Upper lobe of right lung (tissue), 1 donor: ENCODE results near the gene MRPL28. TPM values are rescaled to one million over a fixed set of nuclear protein-coding genes. Genes with fewer than 3 reads are reported as not detected.
"Not testable (repeated sequence)": the region's sequence is repeated elsewhere in the genome, so short reads cannot be mapped to it uniquely, and the experiment has no call there.

ENCODE experiments used
- ATAC-seq: fragments of 200-7000 bp; cut with Tn5 transposase; one replicate; pipeline ENCODE4 v1.9.1; 2020; ENCODE audit warnings: mild to moderate bottlenecking, moderate library complexity
- DNase-seq: peaks from one replicate; pipeline ENCODE4 v3.0.0-alpha.2; 2020
- H3K27ac ChIP-seq: fragments of 200-600 bp; one replicate; pipeline ENCODE4 v1.8.0; 2022
- H3K27me3 ChIP-seq: fragments of 200-600 bp; one replicate; pipeline ENCODE4 v1.8.0; 2022; ENCODE audit warnings: mild to moderate bottlenecking
- H3K36me3 ChIP-seq: fragments of 200-600 bp; one replicate; pipeline ENCODE4 v1.8.0; 2022
- H3K4me1 ChIP-seq: fragments of 200-600 bp; one replicate; pipeline ENCODE4 v1.8.0; 2022
- H3K4me3 ChIP-seq: fragments of 200-600 bp; one replicate; pipeline ENCODE4 v1.8.0; 2022; ENCODE audit warnings: mild to moderate bottlenecking
- H3K9me3 ChIP-seq: fragments of 200-600 bp; one replicate; pipeline ENCODE4 v1.8.0; 2022
- CTCF ChIP-seq: fragments of 200-600 bp; IDR thresholded peaks from one replicate; pipeline ENCODE4 v1.8.0; 2022; ENCODE audit warnings: antibody characterized with exemption
- intact Hi-C: fragments of 100-400 bp; cut with DNase I; formaldehyde crosslinking; loops from one replicate; pipeline ENCODE4 v1.11.0; 2022
- total RNA-seq: library from RNA; stranded (reverse); fragmentation: NEBNext Ultra II Directional; extraction: Animal tissue kit (Norgen Biotek cat#: 25700); gene quantifications from one replicate; pipeline ENCODE4 v1.2.1, GENCODE V29; 2021
- donor health status: DM: no; HTN: yes; CAD: no; lungs with severe emphysema.

The MRPL28 gene
- total RNA-seq, 1 donor from 2014 or later = 39.0 TPM

DNA sequence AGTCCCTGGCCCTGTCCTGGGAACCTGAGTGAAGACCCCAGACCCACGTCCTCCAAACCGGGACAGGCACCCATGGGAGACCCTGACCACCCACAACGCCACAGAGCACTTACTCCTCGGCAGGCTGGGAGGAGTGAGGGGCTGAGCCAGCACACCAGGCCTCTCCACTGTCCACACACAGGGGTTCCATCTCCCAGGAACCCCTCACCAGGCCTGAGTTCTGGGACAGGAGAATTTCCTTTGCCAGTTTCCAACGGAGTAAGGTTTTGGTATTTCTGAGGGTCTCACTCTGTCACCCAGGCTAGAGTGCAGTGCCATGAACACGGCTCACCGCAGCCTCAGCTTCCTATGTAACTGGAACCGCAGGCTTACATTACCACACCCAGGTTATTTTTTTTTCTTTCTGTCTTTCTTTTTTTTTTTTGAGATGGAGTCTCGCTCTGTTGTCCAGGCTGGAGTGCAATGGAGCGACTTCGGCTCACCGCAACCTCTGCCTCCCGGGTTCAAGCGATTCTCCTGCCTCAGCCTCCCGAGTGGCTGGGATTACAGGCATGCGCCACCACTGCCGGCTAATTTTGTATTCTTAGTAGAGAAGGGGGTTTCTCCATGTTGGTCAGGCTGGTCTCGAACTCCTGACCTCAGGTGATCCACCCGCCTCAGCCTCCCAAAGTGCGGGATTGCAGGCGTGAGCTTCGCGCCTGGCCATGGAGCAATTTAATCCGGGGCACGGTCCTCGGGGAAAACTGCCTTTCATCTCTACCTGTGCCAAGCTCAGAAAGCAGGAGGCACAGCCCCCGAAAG lies 9.8 kb upstream of the MRPL28 start:
- Histone ChIP-seq H3K27me3 (no peaks in the 10 kb centered on the region), H3K36me3 (peaks cover 22% of the 10 kb centered on the region), H3K27ac (peak overlapping the region; percentile 58), H3K9me3 (no peaks in the 10 kb centered on the region), H3K4me3 (peak overlapping the region; percentile 93), H3K4me1 (peaks cover 29% of the 10 kb centered on the region)
- ATAC-seq (no peak), DNase-seq (no peak)
- intact Hi-C loops = no loop called here
- no peak for TF ChIP-seq CTCF

- Histone ChIP-seq H3K4me3 (no peak overlapping the region), H3K9me3 (no peaks in the 10 kb centered on the region), H3K36me3 (peaks cover 30% of the 10 kb centered on the region), H3K27me3 (no peaks in the 10 kb centered on the region), H3K27ac (peak overlapping the region; percentile 58), H3K4me1 (peaks cover 29% of the 10 kb centered on the region)
- ATAC-seq = peak; percentile 77
- intact Hi-C loops = no loop called here
- TF ChIP-seq CTCF = no peak
- DNase-seq = peak; percentile 93
Measured at GRCh38 chr16:379183-379960, 9.0 kb upstream of the MRPL28 start.

GRCh38 chr16:378821-379182 lies 8.5 kb upstream of the MRPL28 start:
- TF ChIP-seq CTCF = no peak
- no peak for ATAC-seq
- DNase-seq = no peak
- peak overlapping the region; percentile 58 for H3K27ac ChIP-seq
- H3K36me3 ChIP-seq = peaks cover 34% of the 10 kb centered on the region
- peaks cover 29% of the 10 kb centered on the region for H3K4me1 ChIP-seq
- H3K4me3 ChIP-seq = no peak overlapping the region
- intact Hi-C loops = no loop called here
- H3K27me3 ChIP-seq = no peaks in the 10 kb centered on the region
- no peaks in the 10 kb centered on the region for H3K9me3 ChIP-seq

DNA sequence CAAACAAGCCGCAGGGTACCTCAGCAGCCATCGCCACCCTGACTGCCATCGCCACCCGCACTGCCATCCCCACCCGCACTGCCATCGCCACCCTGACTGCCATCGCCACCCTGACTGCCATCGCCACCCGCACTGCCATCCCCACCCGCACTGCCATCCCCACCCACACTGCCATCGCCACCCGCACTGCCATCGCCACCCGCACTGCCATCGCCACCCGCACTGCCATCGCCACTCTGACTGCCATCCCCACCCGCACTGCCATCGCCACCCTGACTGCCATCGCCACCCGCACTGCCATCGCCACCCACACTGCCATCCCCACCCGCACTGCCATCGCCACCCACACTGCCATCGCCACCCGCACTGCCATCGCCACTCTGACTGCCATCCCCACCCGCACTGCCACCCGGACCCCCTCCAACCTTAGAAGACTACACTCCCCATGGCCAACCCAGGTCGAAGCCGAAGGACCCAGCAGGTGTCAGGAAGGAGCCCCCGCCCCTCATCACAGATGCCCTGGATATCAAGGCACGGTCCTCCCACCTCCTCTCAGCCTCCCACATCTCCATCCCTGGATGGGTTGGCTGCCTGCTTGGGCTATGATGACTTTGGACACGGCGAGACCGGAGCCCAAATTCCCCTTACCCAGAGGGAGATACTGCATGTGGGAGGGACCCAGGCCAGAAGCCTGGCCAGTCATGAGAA lies 7.9 kb upstream of the MRPL28 start:
- H3K27me3 ChIP-seq, ATAC-seq, DNase-seq, H3K9me3 ChIP-seq, H3K4me3 ChIP-seq, H3K27ac ChIP-seq, intact Hi-C loops: not testable (repeated sequence)
- Histone ChIP-seq H3K36me3 (peaks cover 40% of the 10 kb centered on the region), H3K4me1 (peaks cover 25% of the 10 kb centered on the region)

GRCh38 chr16:377419-377951 lies 7.1 kb upstream of the MRPL28 start:
- no peak for TF ChIP-seq CTCF
- Histone ChIP-seq H3K36me3 (peaks cover 46% of the 10 kb centered on the region), H3K4me1 (peaks cover 19% of the 10 kb centered on the region), H3K27ac (no peak overlapping the region), H3K4me3 (no peak overlapping the region), H3K27me3 (no peaks in the 10 kb centered on the region), H3K9me3 (no peaks in the 10 kb centered on the region)
- intact Hi-C loops = no loop called here
- DNase-seq (no peak), ATAC-seq (no peak)
